ENCODE results near the gene KIRREL1.

The KIRREL1 gene

GRCh38 chr1:158077411-158078256, 84.2 kb downstream of the KIRREL1 start:
- no peak for DNase-seq

DNA sequence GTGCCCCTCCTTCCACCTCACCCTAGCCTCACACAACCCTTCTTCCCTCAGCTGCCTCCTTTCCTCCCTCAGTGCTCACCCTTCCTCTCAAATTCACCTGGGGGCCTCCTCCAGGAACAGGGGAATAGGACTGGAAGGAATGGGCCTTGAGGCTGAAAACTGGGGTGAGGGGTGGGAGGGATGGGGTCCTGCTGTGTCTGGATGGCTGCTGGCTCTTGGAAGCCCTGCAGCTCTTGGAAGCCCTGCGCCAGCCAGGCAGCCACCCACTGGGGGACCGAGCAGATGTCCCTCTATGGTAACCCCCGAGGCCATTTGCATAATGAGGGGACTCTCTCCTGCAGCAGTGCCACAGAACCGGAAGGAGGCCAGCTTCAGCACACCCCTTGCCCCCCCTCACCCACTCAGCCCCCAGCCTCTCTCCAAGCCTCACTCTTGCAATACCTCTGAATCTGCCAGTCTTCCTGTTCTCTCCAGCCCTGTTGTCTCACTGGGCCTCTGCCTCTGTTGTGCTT, 85.2 kb downstream of the KIRREL1 start:
- DNase-seq: no peak

- DNase-seq: no peak
These were observed 86.6 kb downstream of the KIRREL1 start for GRCh38 chr1:158080066-158080465.

- DNase-seq: no peak
These were observed 90.9 kb downstream of the KIRREL1 start for GRCh38 chr1:158084336-158084735.

GRCh38 chr1:158084747-158085146, 91.3 kb downstream of the KIRREL1 start:
- no peak for DNase-seq

- peak; percentile 77 for DNase-seq
These were observed 94.0 kb downstream of the KIRREL1 start for GRCh38 chr1:158087320-158087927.

- DNase-seq: no peak
These were observed 96.0 kb downstream of the KIRREL1 start for GRCh38 chr1:158089476-158089875.

DNA sequence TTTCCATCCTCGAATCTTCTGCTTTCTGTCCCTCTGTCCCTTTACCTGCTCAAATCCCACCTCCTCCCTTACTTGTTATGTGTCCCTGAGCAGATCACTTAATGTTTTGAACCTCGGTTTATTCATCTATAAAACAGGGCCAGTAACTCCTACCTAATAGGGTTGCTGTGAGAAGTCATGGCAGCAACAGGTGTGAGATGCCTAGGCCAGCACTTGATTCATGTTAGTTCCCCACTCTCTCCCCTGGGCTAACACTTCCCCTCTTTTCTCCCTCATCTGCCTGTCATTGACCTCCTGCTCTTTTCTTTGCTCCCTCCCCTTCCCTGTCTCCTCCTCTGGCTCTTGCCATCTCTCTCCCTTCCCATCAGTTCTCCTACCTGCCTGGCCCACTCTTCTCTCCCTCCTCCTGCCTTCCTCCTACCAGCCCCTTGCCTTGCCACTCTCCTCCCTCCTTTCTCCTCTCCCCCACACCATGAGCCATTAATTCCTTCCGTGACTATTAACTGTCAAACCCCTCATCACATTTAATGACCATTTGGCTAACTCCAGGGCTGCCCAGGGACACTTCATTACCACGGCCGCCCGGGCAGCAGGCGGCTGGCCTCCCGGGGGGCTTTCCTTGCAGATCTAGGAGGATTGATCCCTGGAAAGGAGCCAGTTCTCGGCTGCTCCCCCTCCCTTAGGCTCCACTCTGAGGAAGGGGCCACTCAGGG, 96.6 kb downstream of the KIRREL1 start:
- no peak for DNase-seq

- no peak for DNase-seq
These were observed 99.9 kb downstream of the KIRREL1 start for GRCh38 chr1:158093376-158093775.

DNA sequence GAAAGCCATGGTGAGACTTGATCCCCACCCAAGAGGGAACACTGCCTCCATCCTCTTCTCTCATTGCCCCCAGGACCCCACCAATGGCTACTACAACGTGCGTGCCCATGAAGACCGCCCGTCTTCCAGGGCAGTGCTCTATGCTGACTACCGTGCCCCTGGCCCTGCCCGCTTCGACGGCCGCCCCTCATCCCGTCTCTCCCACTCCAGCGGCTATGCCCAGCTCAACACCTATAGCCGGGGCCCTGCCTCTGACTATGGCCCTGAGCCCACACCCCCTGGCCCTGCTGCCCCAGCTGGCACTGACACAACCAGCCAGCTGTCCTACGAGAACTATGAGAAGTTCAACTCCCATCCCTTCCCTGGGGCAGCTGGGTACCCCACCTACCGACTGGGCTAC, 101.1 kb downstream of the KIRREL1 start:
- DNase-seq: no peak

DNA sequence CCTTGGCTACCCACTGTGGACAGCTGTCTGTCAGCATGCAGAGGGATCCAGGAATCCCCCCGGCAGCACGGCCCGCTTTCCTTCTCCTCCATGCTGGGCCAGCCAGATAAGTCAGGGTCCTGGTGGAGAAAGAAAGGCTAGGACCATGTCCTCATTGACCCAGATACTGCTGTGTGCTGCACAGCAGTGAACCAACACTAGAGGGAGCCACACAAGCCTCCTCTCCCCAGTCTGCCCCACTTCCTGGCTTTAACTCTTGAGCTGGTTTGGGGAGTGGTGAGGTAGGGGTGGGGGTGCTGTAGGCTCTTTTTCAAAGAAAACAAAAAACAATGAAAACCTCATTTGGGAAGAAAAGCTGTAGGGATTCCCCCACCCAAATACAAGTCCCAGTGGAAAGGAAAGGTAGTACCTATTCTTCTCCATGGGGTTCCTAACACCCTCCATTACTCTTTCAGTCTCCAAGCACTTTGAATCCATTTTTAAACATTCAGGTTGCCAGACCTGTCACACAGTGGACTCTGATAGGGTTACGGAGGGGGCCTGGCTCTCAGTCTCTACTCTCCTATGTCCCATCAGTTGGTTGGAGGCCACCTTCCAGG, 102.4 kb downstream of the KIRREL1 start:
- peak; percentile 18 for DNase-seq

GRCh38 chr1:158098256-158098655, 104.8 kb downstream of the KIRREL1 start:
- DNase-seq: no peak

DNA sequence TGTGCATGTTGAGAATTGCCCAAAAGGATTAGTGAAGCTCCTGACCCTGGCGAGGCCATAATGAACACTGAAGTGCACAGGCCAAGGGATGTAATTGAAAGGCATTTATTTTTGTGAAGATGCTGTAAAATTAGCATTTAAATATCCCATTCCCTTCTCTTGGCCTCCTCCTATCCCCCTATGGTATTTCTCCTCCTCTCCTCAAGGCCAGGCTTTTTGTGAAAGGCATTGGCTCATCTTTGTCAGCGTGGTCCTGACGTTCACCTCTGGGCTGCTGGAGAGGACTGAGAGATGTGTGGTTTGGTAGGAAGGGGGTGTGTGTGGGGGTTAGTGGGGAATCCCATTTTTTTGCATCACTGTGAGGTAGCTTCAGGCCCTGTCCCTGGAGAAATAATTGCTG, 105.7 kb downstream of the KIRREL1 start:
- no peak for DNase-seq

DNA sequence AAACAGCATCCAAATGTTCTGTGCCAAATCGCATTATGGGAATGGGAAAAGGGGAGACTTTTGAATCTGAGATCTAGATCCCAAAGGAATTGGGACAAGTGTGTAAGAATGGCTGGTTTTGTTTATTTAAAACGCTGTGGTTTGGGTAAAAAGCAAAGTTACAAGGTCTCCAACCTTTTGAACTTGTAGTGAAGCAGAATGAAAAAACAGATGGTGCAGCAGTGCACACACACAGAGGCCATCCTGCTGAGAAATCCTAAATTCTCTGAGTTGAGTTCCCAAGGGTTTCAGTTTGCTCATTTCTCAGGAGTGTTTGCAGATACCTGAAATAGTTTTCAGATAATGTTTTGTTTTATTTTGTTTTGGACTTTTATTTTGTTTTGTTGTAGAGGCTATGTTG, 107.1 kb downstream of the KIRREL1 start:
- DNase-seq: no peak

DNA sequence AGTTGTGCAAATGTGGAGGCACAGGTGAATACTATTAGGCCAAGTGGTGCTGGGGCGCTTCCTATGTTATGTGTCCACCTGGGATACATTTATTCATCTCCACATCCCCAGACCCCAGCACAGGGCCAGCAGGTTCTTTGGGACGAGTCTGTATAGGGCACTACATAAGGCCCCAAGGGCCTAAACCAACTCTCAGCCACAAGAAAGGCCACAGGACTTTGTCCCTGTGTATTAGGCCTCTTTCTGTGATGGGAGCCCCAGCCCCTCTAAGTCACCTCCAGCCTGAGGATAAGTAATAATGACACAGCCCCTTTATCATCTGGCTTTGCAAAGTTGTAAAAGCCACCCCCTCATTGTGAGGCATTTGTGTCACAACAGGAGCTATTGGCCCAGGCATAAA, 108.0 kb downstream of the KIRREL1 start:
- no peak for DNase-seq

- peak; percentile 40 for DNase-seq
These were observed 108.5 kb downstream of the KIRREL1 start for GRCh38 chr1:158101927-158102326.

- no peak for DNase-seq
These were observed 109.6 kb downstream of the KIRREL1 start for GRCh38 chr1:158102881-158103674.

DNA sequence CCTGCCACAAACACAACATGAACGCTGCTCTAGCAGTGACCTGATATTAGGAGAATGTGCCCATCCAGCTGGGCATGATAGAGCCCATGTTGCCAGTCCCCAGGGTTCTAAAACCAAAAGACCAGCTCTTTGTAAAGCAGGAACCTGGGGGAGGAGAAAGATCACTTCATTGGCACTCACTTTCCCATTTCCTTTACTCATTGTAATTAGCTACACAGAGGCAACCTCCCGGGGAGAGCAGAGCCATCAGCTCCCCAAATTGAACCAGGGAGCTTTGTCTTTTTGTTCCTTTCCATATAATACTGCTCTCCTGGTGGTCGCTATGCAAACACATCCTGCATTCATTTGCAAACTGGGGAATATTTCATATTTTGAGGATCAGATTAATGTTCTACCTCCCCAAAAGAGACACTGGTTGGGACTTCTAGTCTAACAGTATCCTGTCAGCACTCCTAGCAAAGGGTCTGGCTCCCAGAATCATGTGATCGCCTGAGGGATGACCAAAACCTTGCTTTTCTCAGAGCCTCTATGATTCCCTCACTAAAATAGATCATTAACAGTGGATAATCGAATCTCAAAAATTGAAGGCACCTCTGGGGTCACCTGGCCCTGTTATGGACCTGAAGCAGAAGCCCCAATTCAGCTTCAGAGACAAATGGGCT, 110.5 kb downstream of the KIRREL1 start:
- DNase-seq: no peak

GRCh38 chr1:158104891-158105290, 111.4 kb downstream of the KIRREL1 start:
- no peak for DNase-seq

DNA sequence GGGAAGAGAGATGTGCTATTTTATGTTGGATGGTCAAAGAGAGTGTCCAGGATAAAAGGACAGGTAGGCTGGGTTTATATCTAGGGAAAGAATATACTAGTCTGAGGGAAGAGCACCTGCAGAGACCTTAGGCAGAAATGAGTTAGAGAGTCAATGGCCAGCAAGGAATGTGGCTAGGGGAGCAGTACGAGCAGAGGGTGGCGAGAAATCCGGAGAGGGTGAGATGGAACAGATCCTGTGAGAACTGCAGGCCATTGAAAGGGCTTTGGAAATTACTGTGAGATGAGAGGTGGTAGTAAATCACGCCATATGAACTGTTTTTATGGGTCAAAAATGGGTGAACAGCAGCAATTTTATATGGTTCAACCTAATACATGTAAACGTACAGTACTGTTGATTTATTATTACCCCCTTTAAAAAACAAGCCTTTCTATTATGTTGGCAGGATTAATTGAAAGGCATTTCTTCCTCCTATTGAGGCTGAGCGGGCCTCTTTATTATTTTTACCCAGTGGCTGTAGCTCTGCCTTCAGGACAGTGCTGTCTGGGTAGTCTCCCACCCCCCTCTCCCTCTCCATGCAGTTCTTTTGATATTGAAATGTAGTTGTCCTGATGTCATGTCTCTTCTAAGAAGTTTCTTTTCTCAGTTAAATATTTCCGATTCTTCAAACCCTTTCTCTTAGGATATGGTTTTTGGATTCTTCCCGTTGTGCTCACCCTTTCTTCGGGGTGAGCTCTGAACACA, 112.1 kb downstream of the KIRREL1 start:
- DNase-seq: no peak

DNA sequence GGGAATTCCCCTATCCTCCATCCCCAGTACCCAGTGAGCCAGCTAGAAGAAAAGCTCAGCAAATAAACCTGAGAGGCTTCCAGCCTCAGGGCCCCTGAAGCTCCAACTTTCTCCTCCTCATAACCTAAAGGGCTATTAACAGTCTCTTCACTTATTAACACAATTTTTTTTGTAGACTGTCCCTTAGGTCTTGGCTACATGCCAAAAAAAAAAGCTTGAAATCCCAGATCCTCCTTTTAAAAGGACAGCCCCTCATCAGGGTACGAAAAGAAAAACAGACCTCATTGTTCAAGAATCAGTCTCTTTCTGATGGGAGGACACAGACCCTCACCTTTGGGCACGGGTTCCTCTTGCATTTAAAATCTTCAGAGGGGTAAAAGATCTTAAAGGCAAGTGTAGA, 114.5 kb downstream of the KIRREL1 start:
- DNase-seq: no peak

All from fibroblast of upper back skin (primary cell).